ENCODE data around the gene GDI2.
"Not testable (repeated sequence)": the region's sequence is repeated elsewhere in the genome, so short reads cannot be mapped to it uniquely, and the experiment has no call there.

The GDI2 gene

DNA sequence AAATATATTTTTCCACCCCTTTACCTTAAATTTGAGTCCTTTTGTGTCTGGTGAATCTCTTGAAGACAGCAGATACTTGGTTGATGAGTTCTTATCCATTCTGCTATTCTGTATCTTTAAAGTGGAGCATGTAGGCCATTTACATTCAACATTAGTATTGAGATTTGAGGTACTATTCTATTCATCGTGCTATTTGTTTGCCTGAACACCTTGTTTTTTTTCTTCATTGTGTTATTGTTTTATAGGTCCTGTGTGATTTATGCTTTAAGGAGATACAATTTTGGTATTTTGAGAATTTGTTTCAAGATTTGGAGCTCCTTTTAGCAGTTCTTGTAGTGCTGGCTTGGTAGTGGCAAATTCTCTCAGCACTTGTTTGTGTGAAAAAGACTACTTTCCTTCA is 29.9 kb downstream of the GDI2 start:
- no peak for DNase-seq (ENCODE audit: low read depth, low spot score)

DNA sequence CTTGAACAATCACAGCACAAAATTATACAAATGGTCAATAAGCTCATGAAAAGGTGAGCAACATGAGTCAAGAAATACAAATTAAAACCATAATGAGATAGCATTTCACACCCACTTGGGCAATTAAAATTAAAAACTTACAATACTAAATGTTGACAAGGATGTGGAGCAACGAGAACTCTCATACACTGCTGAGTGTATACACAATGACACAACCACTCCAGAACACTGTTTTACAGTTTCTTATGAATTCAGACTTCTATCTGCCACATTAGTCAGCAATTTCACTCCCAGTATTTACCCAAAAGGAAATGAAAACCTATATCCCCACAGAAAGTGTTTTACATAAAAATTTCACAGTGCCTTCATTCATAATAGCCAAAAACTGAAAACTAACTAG is 31.1 kb downstream of the GDI2 start:
- no peak for DNase-seq (ENCODE audit: low read depth, low spot score)

DNA sequence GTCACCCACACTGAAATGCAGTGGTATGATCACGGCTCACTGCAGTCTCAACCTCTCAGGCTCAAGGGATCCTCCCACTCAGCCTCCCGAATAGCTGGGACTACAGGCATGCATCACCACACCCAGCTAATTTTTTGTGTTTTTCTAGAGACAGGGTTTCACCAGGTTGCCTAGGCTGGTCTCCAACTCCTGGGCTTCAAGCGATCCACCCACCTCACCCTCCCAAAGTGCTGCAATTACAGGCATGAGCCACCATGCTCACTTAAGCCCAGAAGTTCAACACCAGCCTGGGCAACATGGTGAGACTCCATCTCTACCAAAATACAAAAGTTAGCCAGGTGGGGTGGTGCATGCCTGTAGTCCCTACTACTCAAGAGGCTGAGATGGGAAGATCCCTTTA is 33.5 kb downstream of the GDI2 start:
- DNase-seq (ENCODE audit: low read depth, low spot score) = no peak

DNA sequence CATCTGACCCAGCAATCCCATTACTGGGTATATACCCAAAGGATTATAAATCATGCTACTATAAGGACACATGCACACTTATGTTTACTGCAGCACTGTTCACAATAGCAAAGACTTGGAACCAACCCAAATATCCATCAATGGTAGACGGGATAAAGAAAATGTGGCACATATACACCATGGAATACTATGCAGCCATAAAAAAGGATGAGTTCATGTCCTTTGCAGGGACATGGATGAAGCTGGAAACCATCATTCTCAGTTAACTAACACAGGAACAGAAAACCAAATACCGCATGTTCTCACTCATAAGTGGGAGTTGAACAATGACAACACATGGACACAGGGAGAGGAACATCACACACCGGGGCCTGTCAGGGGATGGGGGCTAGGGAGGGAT is 35.5 kb downstream of the GDI2 start:
- DNase-seq (ENCODE audit: low read depth, low spot score) = not testable (repeated sequence)

DNA sequence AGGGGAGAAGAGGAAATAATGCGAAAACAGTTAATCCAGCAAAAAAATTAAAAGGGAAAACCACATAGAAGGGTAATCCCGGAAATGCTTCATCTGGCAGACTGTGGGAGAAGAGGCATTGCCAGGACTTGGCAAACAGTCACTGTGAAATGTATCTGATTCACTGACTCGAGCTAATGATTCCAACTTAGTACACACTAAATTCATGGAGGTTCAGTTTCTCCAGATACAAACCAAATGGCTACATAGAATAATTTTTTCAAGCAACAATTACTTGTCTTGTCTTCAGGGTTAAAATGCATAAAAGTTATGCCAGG is 36.4 kb downstream of the GDI2 start:
- no peak for DNase-seq (ENCODE audit: low read depth, low spot score)

DNA sequence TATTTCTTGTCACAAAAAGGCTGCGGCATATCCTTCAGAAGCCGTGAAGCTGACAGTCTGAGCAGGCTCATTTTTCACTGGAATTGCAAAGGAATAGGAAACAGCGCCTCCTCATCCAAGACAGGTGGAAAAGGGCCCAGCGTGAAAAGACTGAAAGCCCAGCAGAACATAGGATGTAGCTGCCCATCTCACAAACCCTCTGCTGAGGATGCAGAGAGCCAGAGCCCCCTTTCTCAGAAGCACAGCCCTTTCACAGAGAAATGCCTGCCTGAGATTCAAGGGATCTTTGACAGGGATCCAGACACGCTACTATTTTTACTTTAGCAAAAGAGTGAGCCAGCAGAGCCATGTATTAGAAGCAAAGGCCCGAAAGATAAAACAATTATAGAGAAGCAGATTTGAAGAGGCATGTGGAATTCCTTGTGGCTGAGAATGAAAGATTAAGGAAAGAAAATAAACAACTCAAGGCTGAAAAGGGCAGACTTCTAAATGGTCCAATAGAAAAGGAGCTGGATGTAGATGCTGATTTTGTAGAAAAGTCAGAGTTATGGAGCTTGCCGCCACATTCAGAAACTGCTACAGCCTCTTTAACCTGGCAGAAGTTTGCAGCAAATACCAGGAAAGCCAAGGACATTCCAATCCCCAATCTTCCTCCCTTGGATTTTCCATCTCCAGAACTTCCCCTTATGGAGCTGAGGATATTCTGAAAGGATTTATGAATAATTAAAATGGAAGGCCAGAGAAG is 36.9 kb downstream of the GDI2 start:
- no peak for DNase-seq (ENCODE audit: low read depth, low spot score)

DNA sequence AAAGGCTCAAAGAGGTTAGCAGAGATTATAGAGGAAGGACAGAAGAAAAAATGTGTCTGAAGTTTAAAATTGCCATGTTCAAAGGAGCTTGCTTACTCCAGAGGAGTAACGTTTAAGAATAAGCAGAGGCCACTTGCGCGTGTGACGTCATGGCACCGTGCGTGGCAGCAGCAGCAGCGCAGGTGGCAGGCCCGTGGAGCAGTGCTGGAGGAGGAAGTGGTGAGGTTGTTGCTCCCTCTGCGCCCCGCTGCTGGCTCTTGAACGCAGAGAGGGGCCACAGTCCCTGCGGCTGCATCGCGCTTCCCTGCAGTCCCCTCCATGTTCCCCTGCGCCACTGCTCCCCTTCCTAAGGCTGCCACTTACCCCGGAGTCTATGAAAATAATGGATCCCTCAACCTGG is 37.5 kb downstream of the GDI2 start:
- no peak for DNase-seq (ENCODE audit: low read depth, low spot score)

DNA sequence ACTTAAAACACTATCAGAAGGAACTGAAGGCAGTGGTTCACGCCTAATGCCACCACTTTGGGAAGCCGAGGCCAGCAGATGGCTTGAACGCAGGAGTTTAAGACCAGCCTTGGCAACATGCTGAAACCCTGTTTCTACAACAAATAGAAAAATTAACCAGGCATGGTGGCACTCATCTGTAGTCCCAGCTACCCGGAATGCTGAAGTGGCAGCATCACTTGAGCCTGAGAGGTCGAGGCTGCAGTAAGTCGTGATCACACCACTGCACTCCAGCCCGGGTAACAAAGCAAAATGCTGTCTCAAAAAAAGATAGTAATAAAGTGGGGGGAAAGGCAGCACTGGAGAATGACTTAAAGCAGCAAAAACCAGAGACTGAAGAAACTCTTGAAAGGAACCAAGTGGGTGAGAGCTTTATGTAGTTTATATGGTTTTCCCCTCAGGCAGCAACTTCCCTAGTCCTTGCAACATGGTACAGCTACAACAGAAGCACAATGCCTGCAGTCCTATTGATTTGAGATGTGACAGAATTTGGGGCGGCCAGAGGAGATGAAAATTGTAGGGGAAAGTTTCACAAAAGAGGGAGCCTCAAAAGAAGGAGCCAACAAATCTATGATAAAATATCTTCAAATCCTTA is 38.1 kb downstream of the GDI2 start:
- DNase-seq (ENCODE audit: low read depth, low spot score) = no peak

DNA sequence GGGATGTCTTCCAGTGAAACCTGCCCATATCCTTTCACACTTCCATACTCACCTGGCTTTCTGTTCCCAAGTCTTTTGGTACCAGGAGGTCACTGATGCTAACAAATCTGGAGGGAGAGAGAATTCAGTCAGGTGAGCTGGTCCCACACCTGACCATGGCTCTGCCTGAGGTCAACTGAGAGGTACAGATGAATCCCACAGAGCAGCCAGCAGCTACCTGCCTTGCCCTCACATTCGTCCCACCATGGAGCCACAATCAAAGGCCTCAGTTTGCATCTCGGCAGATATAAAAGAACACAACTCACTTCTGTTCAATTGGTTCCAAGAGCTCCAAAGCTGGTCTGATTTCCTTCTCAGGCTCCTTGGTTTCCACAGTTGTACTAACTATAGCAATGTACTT is 47.0 kb downstream of the GDI2 start:
- no peak for DNase-seq (ENCODE audit: low read depth, low spot score)

DNA sequence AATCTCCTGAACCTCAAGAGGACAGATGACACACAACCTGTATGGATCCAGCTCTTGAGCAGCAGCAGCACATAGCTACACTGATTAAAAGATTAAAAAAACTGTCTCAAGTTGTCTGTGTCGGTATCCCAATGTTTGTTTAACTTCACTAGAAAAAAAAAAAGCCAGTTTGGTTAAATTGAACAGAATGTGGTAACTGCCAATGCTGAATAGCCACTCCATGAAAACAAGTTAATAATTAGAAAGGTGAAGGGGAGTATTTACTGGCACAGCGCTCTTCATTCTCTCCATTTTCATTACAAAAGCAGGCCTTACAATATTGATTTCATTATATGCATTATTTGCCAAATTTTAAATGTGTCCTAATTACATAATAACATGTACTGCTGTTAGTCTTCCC is 47.6 kb downstream of the GDI2 start:
- DNase-seq (ENCODE audit: low read depth, low spot score) = no peak

DNA sequence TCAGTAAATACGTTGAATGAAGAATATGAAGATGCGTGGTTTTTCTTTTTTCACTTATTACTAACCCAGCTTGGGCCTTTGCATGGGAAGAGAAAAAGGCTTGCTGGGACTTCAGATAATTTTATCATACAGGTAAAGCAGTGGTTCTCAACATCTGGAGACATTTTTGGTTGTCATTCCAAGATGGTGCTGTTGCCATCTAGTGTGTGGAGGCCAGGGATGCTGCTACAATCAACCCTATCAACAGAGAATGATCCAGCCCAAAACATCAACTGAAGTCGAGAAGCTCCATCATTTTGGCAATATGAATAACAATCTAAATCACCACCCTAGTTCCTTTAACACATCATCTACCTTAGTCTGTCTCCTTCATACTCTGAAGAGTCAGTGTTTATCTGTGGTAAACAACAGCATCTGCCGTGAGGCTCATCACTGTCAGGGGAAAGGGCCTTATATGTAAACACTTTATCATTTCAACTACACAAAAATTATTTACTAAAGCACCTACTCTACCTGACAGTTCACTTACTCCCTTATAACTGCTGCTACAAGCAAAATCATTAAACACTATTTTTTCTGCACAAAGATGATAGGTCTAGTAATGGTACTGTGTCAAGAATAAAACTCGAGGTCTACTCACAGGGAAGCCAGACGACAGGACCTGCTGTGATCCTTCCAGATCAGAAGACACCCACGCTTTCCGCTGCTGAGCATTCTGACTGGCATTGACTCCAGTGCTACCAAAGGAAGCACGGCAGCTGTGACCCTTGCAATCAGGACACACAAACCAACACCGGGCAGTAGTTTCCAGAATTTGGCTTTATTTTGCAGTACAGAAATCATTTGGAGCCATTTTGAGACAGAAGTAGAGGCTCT is 48.6 kb downstream of the GDI2 start:
- no peak for DNase-seq (ENCODE audit: low read depth, low spot score)

DNA sequence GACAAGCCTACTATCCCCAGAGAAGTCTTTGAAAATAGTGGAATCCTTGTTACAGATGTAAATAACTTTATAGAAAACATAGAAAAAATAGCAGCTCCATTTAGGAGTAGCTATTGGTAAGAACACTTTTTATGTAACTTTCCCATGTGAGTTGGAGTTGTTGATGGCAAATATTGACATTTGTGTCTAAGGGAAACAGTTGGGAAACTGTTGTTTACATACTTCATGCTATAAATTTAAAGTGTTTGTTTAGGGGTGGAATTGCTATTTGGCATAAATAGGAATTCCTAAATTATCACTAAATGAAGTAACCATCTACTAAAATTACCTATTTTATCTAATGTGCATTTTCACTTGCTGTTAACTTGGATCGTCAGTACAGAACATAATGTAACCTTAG is 50.7 kb downstream of the GDI2 start:
- DNase-seq (ENCODE audit: low read depth, low spot score) = no peak

DNA sequence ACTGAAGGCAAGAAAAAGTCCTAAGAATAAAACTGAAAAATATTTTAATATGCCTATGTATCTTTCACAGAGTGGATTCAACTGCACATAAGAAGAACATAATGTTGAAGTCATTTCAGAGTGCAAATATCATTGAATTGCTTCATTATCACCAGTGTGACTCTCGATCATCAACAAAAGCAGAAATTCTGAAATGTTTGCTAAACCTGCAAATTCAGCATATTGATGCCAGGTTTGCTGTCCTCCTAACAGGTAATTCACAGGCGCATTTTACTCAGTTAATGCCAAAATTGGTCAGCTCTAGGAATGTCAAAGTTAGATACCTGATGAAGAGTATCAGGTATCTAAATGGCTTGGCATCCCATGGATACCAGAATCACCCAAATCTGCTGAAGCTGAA is 52.0 kb downstream of the GDI2 start:
- DNase-seq (ENCODE audit: low read depth, low spot score) = no peak

DNA sequence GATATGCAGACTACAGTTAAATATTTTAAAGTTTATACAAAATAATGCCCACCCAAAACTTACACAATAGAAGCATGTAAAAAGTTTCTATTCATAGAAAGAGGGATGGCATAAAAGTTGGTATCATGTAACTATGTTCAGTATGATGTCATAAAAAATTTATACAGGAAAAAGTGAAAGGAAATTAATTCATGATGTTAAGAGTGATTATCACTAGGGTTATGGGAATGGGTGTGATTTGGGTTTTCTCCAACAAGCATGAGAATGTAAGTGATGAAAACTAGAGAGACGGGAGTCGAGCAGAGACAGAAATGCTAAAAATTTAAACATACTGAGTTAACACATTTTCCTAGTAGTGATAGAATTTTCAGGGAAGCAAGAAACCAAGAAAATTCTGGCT is 52.7 kb downstream of the GDI2 start:
- no peak for DNase-seq (ENCODE audit: low read depth, low spot score)

DNA sequence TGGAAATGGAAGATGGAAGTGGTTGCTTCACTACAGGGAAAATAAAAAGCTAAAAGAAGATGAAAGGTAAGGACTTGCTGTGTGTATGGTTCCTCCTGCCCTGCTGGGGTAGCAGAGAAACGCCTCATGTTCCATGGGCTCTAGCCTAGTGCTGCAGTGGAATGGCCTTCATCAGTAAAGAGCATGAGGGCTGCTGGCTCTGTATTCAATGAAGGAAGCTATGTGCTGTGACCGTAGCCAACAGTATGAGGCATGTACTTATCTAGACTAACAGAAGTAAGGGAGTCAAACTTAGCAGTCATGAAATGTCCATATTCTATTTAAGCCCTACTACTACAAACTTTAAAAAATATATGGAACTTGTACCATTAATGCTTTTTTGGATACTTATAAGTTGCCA is 54.3 kb downstream of the GDI2 start:
- DNase-seq (ENCODE audit: low read depth, low spot score) = no peak

DNA sequence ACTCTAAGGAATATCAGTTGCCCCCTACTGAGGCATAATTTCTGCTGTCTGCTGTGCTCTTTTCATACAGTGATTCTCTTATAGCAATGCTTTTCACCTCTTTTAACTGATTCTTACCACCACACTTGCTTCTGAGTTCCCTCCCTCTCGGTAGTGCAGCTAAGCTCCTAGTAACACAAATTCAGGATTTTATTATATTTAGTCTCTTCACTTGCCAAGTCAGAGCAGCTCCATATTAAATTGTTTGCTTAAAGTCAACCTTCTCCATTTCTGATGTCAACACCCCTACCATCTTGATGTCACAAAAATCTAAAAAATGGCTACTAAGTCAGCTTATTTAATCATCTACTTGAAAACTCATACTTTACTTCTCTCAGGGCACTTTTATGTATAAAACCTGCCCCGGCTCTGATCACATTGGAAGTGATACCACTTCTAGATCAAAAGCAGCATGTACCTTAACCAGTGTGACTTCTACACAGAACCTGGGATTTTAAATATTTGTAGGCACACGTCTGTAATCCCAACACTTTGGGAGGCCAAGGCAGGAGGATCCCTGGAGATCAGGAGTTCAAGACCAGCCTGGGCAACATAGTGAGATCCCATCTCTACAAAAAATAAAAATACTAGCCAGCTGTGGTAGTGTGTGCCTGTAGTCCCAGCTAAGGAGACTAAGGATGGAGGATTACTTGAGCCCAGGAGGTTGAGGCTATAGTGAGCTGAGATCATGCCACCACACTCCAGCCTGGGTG is 55.3 kb downstream of the GDI2 start:
- DNase-seq (ENCODE audit: low read depth, low spot score) = no peak

DNA sequence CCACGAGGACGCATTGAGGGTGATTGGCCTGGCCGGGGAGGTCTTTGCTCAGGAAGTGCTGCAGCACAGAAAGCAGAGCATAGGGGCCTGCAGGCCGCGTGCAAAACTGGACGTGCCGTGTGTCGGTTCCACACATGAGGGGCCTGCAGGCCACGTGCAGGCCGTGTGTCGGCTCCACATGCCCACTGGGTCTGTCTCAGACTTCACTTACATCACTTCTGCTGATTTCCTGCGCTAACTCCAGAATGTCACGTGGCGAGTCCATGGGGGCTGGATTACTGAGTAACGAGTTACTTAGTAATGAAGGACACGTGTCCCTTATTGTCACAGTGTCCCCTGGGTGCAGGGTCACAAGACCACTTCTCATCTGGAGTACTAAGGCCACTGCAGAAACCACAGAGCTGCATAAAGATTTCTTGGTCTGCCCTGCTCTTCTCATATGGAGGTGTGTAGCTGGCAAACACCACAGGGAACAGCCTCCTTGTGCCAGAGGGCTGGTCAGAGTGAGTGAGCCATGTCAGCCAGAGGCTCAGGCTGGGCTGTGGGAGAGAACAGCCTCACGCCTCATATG is 60.8 kb downstream of the GDI2 start:
- DNase-seq (ENCODE audit: low read depth, low spot score) = no peak

DNA sequence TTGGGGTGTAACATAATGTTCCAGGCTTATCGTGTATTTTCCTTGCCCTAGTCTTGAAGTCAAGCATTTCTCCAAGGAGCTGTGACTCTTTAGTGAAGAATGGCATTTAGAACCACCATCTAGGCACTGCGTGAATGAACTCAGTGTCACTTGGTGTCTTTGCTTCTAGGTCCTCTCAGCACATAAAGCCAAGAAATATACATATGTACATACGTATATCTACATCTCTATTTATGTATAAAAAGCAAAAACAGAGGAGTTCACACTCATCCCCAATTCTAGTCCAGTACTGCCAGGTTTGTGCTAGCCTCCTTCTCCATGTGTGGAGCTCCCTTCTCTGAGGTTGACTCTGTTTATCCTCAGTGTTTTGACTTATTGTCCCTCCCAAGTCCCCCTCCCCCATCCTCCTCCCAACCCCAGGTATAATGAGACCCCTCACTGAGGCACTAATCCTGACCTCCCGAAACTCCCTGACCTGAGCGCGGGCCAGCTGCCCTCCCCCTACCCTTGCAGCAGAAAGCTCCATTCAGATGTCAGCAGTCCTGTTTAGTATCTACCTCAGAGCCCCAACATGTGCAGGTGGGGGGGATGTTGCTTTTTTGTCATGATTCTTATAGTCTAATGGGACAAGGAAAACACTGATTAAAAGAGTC is 61.5 kb downstream of the GDI2 start:
- DNase-seq (ENCODE audit: low read depth, low spot score) = no peak

DNA sequence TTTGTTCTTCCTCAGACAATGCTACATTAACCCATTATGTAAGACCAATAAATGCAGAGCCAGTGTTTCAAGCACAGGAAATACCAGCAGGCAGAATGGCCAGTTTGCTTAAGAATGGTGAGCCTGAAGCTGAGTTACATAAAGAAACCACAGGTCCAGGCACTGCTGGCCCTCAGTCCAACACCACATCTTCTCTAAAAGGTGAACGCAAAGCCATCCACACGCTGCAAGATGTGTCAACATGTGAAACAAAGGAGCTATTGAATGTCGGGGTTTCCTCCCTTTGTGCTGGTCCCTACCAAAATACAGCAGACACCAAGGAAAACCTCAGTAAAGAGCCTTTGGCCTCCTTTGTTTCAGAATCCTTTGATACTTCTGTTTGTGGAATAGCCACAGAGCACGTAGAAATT is 64.8 kb downstream of the GDI2 start:
- no peak for DNase-seq (ENCODE audit: low read depth, low spot score)

DNA sequence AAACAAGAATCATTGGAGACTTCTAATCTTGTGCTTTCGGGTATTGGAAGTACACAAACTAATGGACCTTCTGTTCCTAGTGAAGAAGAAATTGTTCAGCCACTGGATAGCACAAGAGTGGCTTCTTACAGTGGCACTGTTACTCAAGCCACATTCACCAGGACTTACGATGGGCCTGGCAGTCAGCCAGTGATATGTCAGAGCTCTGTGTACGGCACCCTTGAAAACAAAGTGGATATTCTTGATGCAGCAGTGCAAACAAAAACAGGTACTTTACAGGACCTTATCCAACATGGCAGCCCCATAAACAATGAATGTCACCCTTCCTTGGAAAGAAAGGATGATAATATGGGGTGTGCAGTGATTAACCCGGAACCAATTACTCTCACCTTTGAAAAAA is 67.0 kb downstream of the GDI2 start:
- no peak for DNase-seq (ENCODE audit: low read depth, low spot score)

DNA sequence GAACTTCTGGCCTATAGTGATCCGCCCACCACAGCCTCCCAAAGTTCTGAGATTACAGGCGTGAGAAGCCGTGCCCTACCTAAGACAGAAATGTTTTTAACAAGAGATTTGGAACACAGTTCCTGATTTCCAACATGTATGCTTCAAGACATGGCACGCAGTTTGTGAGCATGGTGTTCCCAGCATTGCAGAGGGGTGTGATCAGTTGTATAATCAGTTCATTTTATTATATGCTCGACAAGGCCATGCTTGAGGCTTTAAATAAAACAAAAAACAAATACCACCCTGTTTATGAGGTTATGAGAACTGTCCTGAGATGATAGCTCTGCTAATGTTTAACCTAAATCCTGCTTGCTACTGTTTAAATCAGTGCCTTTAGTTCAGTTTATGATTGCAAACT is 68.4 kb downstream of the GDI2 start:
- no peak for DNase-seq (ENCODE audit: low read depth, low spot score)

Measured in smooth muscle cell of the brain vasculature (primary cell).